Hepatocyte (in vitro differentiated cells): ENCODE data around the gene LARP4.

Experiments
- EZH2 ChIP-seq: fragments of 200-600 bp; sonication (generic); IDR thresholded peaks from 2 replicates; pipeline ENCODE4 v1.6.1; 2016; ENCODE audit warnings: antibody characterized with exemption, mild to moderate bottlenecking, borderline replicate concordance
- EZH2phosphoT487 ChIP-seq: fragments of 200-600 bp; sonication (generic); IDR thresholded peaks from one replicate; pipeline ENCODE4 v1.6.1; 2018; ENCODE audit warnings: antibody characterized with exemption, mild to moderate bottlenecking, low read depth, moderate library complexity; ENCODE audit not compliant: unreplicated experiment, severe bottlenecking
- TF ChIP-seq, protein P1 (sequence below): fragments of 200-600 bp; sonication (generic); IDR thresholded peaks from 2 replicates; pipeline ENCODE4 v1.5.1; 2016; ENCODE audit warnings: antibody characterized with exemption, mild to moderate bottlenecking; ENCODE audit not compliant: poor library complexity

DNA sequence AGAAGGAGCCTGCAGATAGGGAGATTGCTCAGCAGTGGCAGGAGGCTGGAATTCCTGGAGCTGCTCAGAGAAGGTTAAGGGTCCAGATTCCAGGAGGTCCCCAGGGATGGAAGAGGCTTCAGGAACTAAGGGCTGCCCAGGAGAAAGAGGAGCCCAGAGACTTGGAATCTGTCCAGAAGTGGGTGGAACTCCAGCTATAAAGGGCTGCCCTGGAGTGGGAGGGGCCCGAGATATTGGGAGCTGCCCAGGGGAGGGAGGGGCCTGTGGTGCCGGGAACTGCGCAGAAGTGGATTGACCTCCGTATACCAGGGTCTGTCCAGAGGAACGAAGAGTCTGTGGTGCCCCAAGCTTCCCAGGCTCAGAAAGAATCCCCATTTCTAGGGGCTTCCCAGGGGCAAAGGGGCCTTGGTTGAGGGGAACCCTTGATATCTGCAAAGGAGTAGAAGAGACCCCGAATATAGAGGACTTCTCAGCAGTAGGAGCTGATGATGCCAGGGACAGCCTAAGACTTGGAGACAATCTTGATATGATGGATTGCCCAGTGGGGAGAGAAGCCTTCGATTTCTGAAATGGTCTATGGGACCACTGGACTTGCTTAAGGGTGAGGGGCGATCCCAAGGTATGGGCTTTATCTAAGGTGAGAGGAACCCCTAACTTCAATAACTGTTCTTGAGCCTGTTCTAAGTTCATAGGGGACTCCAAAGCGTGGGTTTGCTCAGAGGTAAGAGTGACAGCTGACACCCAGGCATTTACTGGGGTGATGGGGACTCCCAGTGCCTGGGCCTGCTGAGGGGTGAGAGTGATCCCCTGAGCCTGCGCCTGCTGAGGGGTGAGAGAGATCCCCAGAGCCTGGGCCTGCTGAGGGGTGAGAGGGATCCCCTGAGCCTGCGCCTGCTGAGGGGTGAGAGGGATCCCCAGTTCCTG is 49.3 kb upstream of the LARP4 start:
- TF ChIP-seq, protein P1, sequence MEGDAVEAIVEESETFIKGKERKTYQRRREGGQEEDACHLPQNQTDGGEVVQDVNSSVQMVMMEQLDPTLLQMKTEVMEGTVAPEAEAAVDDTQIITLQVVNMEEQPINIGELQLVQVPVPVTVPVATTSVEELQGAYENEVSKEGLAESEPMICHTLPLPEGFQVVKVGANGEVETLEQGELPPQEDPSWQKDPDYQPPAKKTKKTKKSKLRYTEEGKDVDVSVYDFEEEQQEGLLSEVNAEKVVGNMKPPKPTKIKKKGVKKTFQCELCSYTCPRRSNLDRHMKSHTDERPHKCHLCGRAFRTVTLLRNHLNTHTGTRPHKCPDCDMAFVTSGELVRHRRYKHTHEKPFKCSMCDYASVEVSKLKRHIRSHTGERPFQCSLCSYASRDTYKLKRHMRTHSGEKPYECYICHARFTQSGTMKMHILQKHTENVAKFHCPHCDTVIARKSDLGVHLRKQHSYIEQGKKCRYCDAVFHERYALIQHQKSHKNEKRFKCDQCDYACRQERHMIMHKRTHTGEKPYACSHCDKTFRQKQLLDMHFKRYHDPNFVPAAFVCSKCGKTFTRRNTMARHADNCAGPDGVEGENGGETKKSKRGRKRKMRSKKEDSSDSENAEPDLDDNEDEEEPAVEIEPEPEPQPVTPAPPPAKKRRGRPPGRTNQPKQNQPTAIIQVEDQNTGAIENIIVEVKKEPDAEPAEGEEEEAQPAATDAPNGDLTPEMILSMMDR: no peak
- TF ChIP-seq EZH2 (no peak), EZH2phosphoT487 (no peak)
